Effector memory CD4-positive, alpha-beta T cell (primary cell): ENCODE measurements around the gene ARL14EPL.
"Not testable (repeated sequence)": the region's sequence is repeated elsewhere in the genome, so short reads cannot be mapped to it uniquely, and the experiment has no call there.

ENCODE experiments used
- DNase-seq, 3 donors: peaks; one replicate each; pipeline ENCODE4 v3.0.0-alpha.2; 2020
- H3K27ac ChIP-seq: 2 replicates; pipeline ENCODE4 v1.7.0; 2013; ENCODE audit warnings: mild to moderate bottlenecking, low read length, moderate library complexity; ENCODE audit not compliant: insufficient read depth, poor library complexity, severe bottlenecking
- H3K27me3 ChIP-seq: replicated peaks from 2 replicates; pipeline ENCODE4 v1.7.0; 2013; ENCODE audit warnings: mild to moderate bottlenecking, low read length; ENCODE audit not compliant: insufficient read depth, control insufficient read depth, poor library complexity, severe bottlenecking
- H3K36me3 ChIP-seq: 2 replicates; pipeline ENCODE4 v1.7.0; 2013; ENCODE audit warnings: mild to moderate bottlenecking, low read length, moderate library complexity; ENCODE audit not compliant: control insufficient read depth, insufficient read depth
- H3K4me1 ChIP-seq: 2 replicates; pipeline ENCODE4 v1.7.0; 2013; ENCODE audit warnings: low read length, mild to moderate bottlenecking; ENCODE audit not compliant: control insufficient read depth, insufficient read depth, poor library complexity, severe bottlenecking
- H3K4me3 ChIP-seq: 2 replicates; pipeline ENCODE4 v1.7.0; 2013; ENCODE audit warnings: low read length, low read depth, mild to moderate bottlenecking; ENCODE audit not compliant: insufficient read depth, poor library complexity, severe bottlenecking
- H3K9me3 ChIP-seq: 2 replicates; pipeline ENCODE4 v1.7.0; 2013; ENCODE audit warnings: mild to moderate bottlenecking, low read length, moderate library complexity; ENCODE audit not compliant: control insufficient read depth

ARL14EPL gene

GRCh38 chr5:116078199-116078598 is 45.9 kb downstream of the ARL14EPL start:
- DNase-seq: no peak
- Histone ChIP-seq H3K4me3 (no peak overlapping the region), H3K27ac (no peak overlapping the region), H3K4me1 (no peaks in the 10 kb centered on the region), H3K36me3 (no peaks in the 10 kb centered on the region), H3K9me3 (no peaks in the 10 kb centered on the region), H3K27me3 (no peaks in the 10 kb centered on the region)

GRCh38 chr5:116084287-116084691 is 52.0 kb downstream of the ARL14EPL start:
- H3K27me3 ChIP-seq: no peaks in the 10 kb centered on the region
- peak overlapping the region; percentile 75 for H3K27ac ChIP-seq
- H3K9me3 ChIP-seq: no peaks in the 10 kb centered on the region
- H3K4me3 ChIP-seq: peak overlapping the region; percentile 70
- DNase-seq: peak in 1 of 3 donors; percentile 2
- no peaks in the 10 kb centered on the region for H3K36me3 ChIP-seq
- H3K4me1 ChIP-seq: peaks cover 10% of the 10 kb centered on the region

GRCh38 chr5:116084871-116085715 is 52.8 kb downstream of the ARL14EPL start, which contains the start of gene COMMD10:
Gene COMMD10, plus strand, starts transcription at chr5:116085025.
- H3K4me3 ChIP-seq: peak within 1 kb of the TSS; percentile 70
- peak within 1 kb of the TSS; percentile 75 for H3K27ac ChIP-seq
- H3K27me3 ChIP-seq: no peaks in the 10 kb centered on the region
- DNase-seq: peak; percentile 68 to 69 (median 69)
- H3K9me3 ChIP-seq: no peaks in the 10 kb centered on the region
- peaks cover 10% of the 10 kb centered on the region for H3K4me1 ChIP-seq
- no peaks in the 10 kb centered on the region for H3K36me3 ChIP-seq

- not testable (repeated sequence) for H3K27ac ChIP-seq, H3K9me3 ChIP-seq, H3K36me3 ChIP-seq, H3K27me3 ChIP-seq, DNase-seq, H3K4me3 ChIP-seq
- H3K4me1 ChIP-seq: peaks cover 10% of the 10 kb centered on the region
Measured at GRCh38 chr5:116086309-116086708, 54.0 kb downstream of the ARL14EPL start.

GRCh38 chr5:116088062-116088461 is 55.8 kb downstream of the ARL14EPL start:
- no peak overlapping the region for H3K27ac ChIP-seq
- peaks cover 10% of the 10 kb centered on the region for H3K4me1 ChIP-seq
- H3K27me3 ChIP-seq: no peaks in the 10 kb centered on the region
- no peak overlapping the region for H3K4me3 ChIP-seq
- no peak for DNase-seq
- H3K9me3 ChIP-seq: no peaks in the 10 kb centered on the region
- H3K36me3 ChIP-seq: peaks cover 16% of the 10 kb centered on the region

- Histone ChIP-seq H3K36me3 (peaks cover 31% of the 10 kb centered on the region), H3K4me1 (peaks cover 4% of the 10 kb centered on the region), H3K9me3 (no peaks in the 10 kb centered on the region), H3K4me3 (no peak overlapping the region), H3K27me3 (no peaks in the 10 kb centered on the region), H3K27ac (no peak overlapping the region)
- no peak for DNase-seq
Measured at GRCh38 chr5:116090302-116090701, 58.0 kb downstream of the ARL14EPL start.

- peaks cover 34% of the 10 kb centered on the region for H3K36me3 ChIP-seq
- H3K27me3 ChIP-seq: no peaks in the 10 kb centered on the region
- no peaks in the 10 kb centered on the region for H3K9me3 ChIP-seq
- no peak for DNase-seq
- H3K4me3 ChIP-seq: no peak overlapping the region
- no peaks in the 10 kb centered on the region for H3K4me1 ChIP-seq
- H3K27ac ChIP-seq: no peak overlapping the region
Measured at GRCh38 chr5:116091416-116091815, 59.1 kb downstream of the ARL14EPL start.

- Histone ChIP-seq H3K27me3 (no peaks in the 10 kb centered on the region), H3K9me3 (no peaks in the 10 kb centered on the region), H3K4me1 (no peaks in the 10 kb centered on the region), H3K36me3 (peaks cover 36% of the 10 kb centered on the region), H3K4me3 (no peak overlapping the region), H3K27ac (no peak overlapping the region)
- no peak for DNase-seq
Measured at GRCh38 chr5:116097301-116097700, 65.0 kb downstream of the ARL14EPL start.

- Histone ChIP-seq H3K4me3 (no peak overlapping the region), H3K4me1 (no peaks in the 10 kb centered on the region), H3K36me3 (peaks cover 21% of the 10 kb centered on the region), H3K9me3 (no peaks in the 10 kb centered on the region), H3K27me3 (no peaks in the 10 kb centered on the region), H3K27ac (no peak overlapping the region)
- no peak for DNase-seq
Measured at GRCh38 chr5:116098998-116099397, 66.7 kb downstream of the ARL14EPL start.

- not testable (repeated sequence) for H3K9me3 ChIP-seq, H3K36me3 ChIP-seq, H3K4me3 ChIP-seq, H3K4me1 ChIP-seq, DNase-seq, H3K27ac ChIP-seq, H3K27me3 ChIP-seq
Measured at GRCh38 chr5:116104941-116105340, 72.7 kb downstream of the ARL14EPL start.
